ENCODE measurements around the gene HOXA11.

Gene HOXA11

GRCh38 chr7:27159266-27160144 is 25.5 kb downstream of the HOXA11 start:
- Histone ChIP-seq H4K8ac (ENCODE audit: low read depth, low read length) (no peak overlapping the region), H2BK12ac (ENCODE audit: low read length) (no peak overlapping the region)

GRCh38 chr7:27158436-27159265 is 26.4 kb downstream of the HOXA11 start:
- DNase-seq, result no peak
- Histone ChIP-seq H3K18ac (ENCODE audit: low read length) (no peak overlapping the region), H3K23ac (ENCODE audit: low read length) (no peak overlapping the region), H2BK12ac (ENCODE audit: low read length) (no peak overlapping the region), H3K14ac (ENCODE audit: low read length) (no peak overlapping the region), H3K9ac (ENCODE audit: low read length) (no peak overlapping the region), H3K79me1 (ENCODE audit: low read length) (no peaks in the 10 kb centered on the region), H3K4me3 (ENCODE audit: low read depth, low read length) (no peak overlapping the region), H3K9me3 (ENCODE audit: insufficient read depth, low read depth, low read length) (peaks cover 48% of the 10 kb centered on the region), H3K36me3 (ENCODE audit: control insufficient read depth in 1 of 2, insufficient read depth in 2 of 2, low read length in 2 of 2) (no peaks in the 10 kb centered on the region), H3K4me1 (ENCODE audit: control insufficient read depth in 1 of 2, insufficient read depth in 2 of 2, low read length in 2 of 2) (peaks cover 4 to 9% of the 10 kb centered on the region in 2 experiments), H2BK120ac (ENCODE audit: insufficient read depth, low read length, poor library complexity) (no peak overlapping the region), H3K4me2 (ENCODE audit: low read length) (no peak overlapping the region), H4K12ac (ENCODE audit: low read depth, low read length) (no peak overlapping the region), H2AFZ (ENCODE audit: insufficient read depth, low read length, poor library complexity) (no peak overlapping the region), H2BK5ac (ENCODE audit: low read depth, low read length, poor library complexity) (no peak overlapping the region), H2AK5ac (ENCODE audit: low read length) (no peak overlapping the region), H3K27me3 (ENCODE audit: insufficient read depth, low read length) (peaks cover 85% of the 10 kb centered on the region), H4K8ac (ENCODE audit: low read depth, low read length) (no peak overlapping the region), H3K4ac (ENCODE audit: low read depth, low read length) (no peak overlapping the region), H3K27ac (ENCODE audit: low read depth, low read length) (no peak overlapping the region), H4K91ac (ENCODE audit: low read depth, low read length) (no peak overlapping the region), H3K79me2 (ENCODE audit: control insufficient read depth, insufficient read depth, low read length, poor library complexity) (peaks cover 1% of the 10 kb centered on the region)
- no CpG with 5 or more reads among the region's 35 CpGs for WGBS (ENCODE audit: extremely low coverage, insufficient coverage, insufficient read length)

More at GRCh38 chr7:27159266-27160144, 25.5 kb downstream of the HOXA11 start:
- Histone ChIP-seq H3K4me3 (ENCODE audit: low read depth, low read length) (no peak overlapping the region), H3K4me2 (ENCODE audit: low read length) (no peak overlapping the region), H3K27ac (ENCODE audit: low read depth, low read length) (no peak overlapping the region), H4K91ac (ENCODE audit: low read depth, low read length) (no peak overlapping the region), H2AFZ (ENCODE audit: insufficient read depth, low read length, poor library complexity) (no peak overlapping the region), H3K9ac (ENCODE audit: low read length) (no peak overlapping the region), H3K79me1 (ENCODE audit: low read length) (no peaks in the 10 kb centered on the region), H3K79me2 (ENCODE audit: control insufficient read depth, insufficient read depth, low read length, poor library complexity) (peaks cover 1% of the 10 kb centered on the region), H3K4me1 (ENCODE audit: control insufficient read depth in 1 of 2, insufficient read depth in 2 of 2, low read length in 2 of 2) (peaks cover 4 to 10% of the 10 kb centered on the region in 2 experiments), H3K9me3 (ENCODE audit: insufficient read depth, low read depth, low read length) (peaks cover 49% of the 10 kb centered on the region), H3K23ac (ENCODE audit: low read length) (no peak overlapping the region), H3K18ac (ENCODE audit: low read length) (no peak overlapping the region), H2BK5ac (ENCODE audit: low read depth, low read length, poor library complexity) (no peak overlapping the region), H2AK5ac (ENCODE audit: low read length) (no peak overlapping the region), H2BK120ac (ENCODE audit: insufficient read depth, low read length, poor library complexity) (no peak overlapping the region), H3K4ac (ENCODE audit: low read depth, low read length) (no peak overlapping the region), H3K27me3 (ENCODE audit: insufficient read depth, low read length) (peaks cover 86% of the 10 kb centered on the region), H4K12ac (ENCODE audit: low read depth, low read length) (no peak overlapping the region), H3K36me3 (ENCODE audit: control insufficient read depth in 1 of 2, insufficient read depth in 2 of 2, low read length in 2 of 2) (no peaks in the 10 kb centered on the region), H3K14ac (ENCODE audit: low read length) (no peak overlapping the region)
- WGBS (ENCODE audit: extremely low coverage, insufficient coverage, insufficient read length), result no CpG with 5 or more reads among the region's 27 CpGs
- DNase-seq, result no peak

- Histone ChIP-seq H2AK5ac (ENCODE audit: low read length) (no peak overlapping the region), H2AFZ (ENCODE audit: insufficient read depth, low read length, poor library complexity) (no peak overlapping the region), H4K12ac (ENCODE audit: low read depth, low read length) (no peak overlapping the region), H3K79me1 (ENCODE audit: low read length) (no peaks in the 10 kb centered on the region), H4K91ac (ENCODE audit: low read depth, low read length) (no peak overlapping the region), H3K79me2 (ENCODE audit: control insufficient read depth, insufficient read depth, low read length, poor library complexity) (peaks cover 1% of the 10 kb centered on the region), H3K9me3 (ENCODE audit: insufficient read depth, low read depth, low read length) (peaks cover 50% of the 10 kb centered on the region), H3K27me3 (ENCODE audit: insufficient read depth, low read length) (peaks cover 88% of the 10 kb centered on the region), H3K27ac (ENCODE audit: low read depth, low read length) (no peak overlapping the region), H3K4ac (ENCODE audit: low read depth, low read length) (no peak overlapping the region), H3K4me1 (ENCODE audit: control insufficient read depth in 1 of 2, insufficient read depth in 2 of 2, low read length in 2 of 2) (peaks cover 4 to 9% of the 10 kb centered on the region in 2 experiments), H4K8ac (ENCODE audit: low read depth, low read length) (no peak overlapping the region), H3K4me3 (ENCODE audit: low read depth, low read length) (no peak overlapping the region), H3K18ac (ENCODE audit: low read length) (no peak overlapping the region), H2BK120ac (ENCODE audit: insufficient read depth, low read length, poor library complexity) (no peak overlapping the region), H3K23ac (ENCODE audit: low read length) (no peak overlapping the region), H2BK12ac (ENCODE audit: low read length) (no peak overlapping the region), H3K4me2 (ENCODE audit: low read length) (no peak overlapping the region), H3K14ac (ENCODE audit: low read length) (no peak overlapping the region), H3K9ac (ENCODE audit: low read length) (no peak overlapping the region), H3K36me3 (ENCODE audit: control insufficient read depth in 1 of 2, insufficient read depth in 2 of 2, low read length in 2 of 2) (no peaks in the 10 kb centered on the region), H2BK5ac (ENCODE audit: low read depth, low read length, poor library complexity) (no peak overlapping the region)
- no CpG with 5 or more reads among the region's 30 CpGs for WGBS (ENCODE audit: extremely low coverage, insufficient coverage, insufficient read length)
- no peak for DNase-seq
These were observed 27.2 kb downstream of the HOXA11 start for GRCh38 chr7:27157702-27158431.

Measured in trophoblast cell (in vitro differentiated cells and primary cell).